KMS-11 (cell line): Measurements from ENCODE around the gene MAN2A2.
A peak's percentile ranks its signal among the peaks of the same experiment; 100 is the strongest.
"Not testable (repeated sequence)": the region's sequence is repeated elsewhere in the genome, so short reads cannot be mapped to it uniquely, and the experiment has no call there.

Source experiments
- H2AFZ ChIP-seq: fragments of 200-600 bp; sonication (generic); 2 replicates; pipeline ENCODE4 v1.6.1; 2016; ENCODE audit warnings: antibody characterized with exemption, mixed run types, low read depth
- H3K27ac ChIP-seq: fragments of 200-600 bp; sonication (generic); 2 replicates; pipeline ENCODE4 v1.6.1; 2016; ENCODE audit warnings: mild to moderate bottlenecking, mixed run types
- H3K27me3 ChIP-seq: fragments of 200-600 bp; sonication (generic); 2 replicates; pipeline ENCODE4 v1.6.1; 2017; ENCODE audit warnings: mild to moderate bottlenecking, low read depth, mixed run types, moderate library complexity; ENCODE audit not compliant: insufficient read depth
- H3K36me3 ChIP-seq: fragments of 200-600 bp; sonication (generic); 2 replicates; pipeline ENCODE4 v1.6.1; 2017; ENCODE audit warnings: mild to moderate bottlenecking, mixed run types; ENCODE audit not compliant: insufficient read depth
- H3K4me1 ChIP-seq: fragments of 200-600 bp; sonication (generic); 2 replicates; pipeline ENCODE4 v1.6.1; 2016; ENCODE audit warnings: mild to moderate bottlenecking, low read depth, mixed run types; ENCODE audit not compliant: poor library complexity, severe bottlenecking
- H3K4me2 ChIP-seq: fragments of 200-600 bp; sonication (generic); 2 replicates; pipeline ENCODE4 v1.7.0; 2016; ENCODE audit warnings: mild to moderate bottlenecking, mixed run types
- H3K4me3 ChIP-seq: fragments of 200-600 bp; sonication (generic); IDR thresholded peaks from 2 replicates; pipeline ENCODE4 v1.6.1; 2017; ENCODE audit warnings: low read depth, low read length, mixed read lengths; ENCODE audit not compliant: insufficient read depth
- H3K79me2 ChIP-seq: fragments of 200-600 bp; sonication (generic); 2 replicates; pipeline ENCODE4 v1.6.1; 2016; ENCODE audit warnings: low read depth, mixed run types; ENCODE audit not compliant: insufficient read depth
- H3K9ac ChIP-seq: fragments of 200-600 bp; sonication (generic); 2 replicates; pipeline ENCODE4 v1.6.1; 2016; ENCODE audit warnings: mild to moderate bottlenecking, mixed run types
- H4K20me1 ChIP-seq: fragments of 200-600 bp; sonication (generic); 2 replicates; pipeline ENCODE4 v1.6.1; 2016; ENCODE audit warnings: mild to moderate bottlenecking, mixed run types; ENCODE audit not compliant: insufficient read depth
- CTCF ChIP-seq: fragments of 200-600 bp; sonication (generic); conservative IDR thresholded peaks from 2 replicates; pipeline ENCODE4 v1.6.1; 2017; ENCODE audit warnings: low read depth, mild to moderate bottlenecking, antibody characterized with exemption, low read length, moderate library complexity, mixed read lengths

The MAN2A2 gene

GRCh38 chr15:90921887-90922286 lies 18.8 kb downstream of the MAN2A2 start:
- Histone ChIP-seq H3K27me3 (no peaks in the 10 kb centered on the region), H3K4me3 (no peak overlapping the region), H3K9ac (no peak overlapping the region), H3K36me3 (no peaks in the 10 kb centered on the region), H3K4me1 (peaks cover 47% of the 10 kb centered on the region), H2AFZ (no peak overlapping the region), H4K20me1 (no peaks in the 10 kb centered on the region), H3K27ac (peak overlapping the region; percentile 67; the same call in 1 of the 2 replicates), H3K79me2 (no peaks in the 10 kb centered on the region), H3K4me2 (peak overlapping the region; percentile 49; the same call in 1 of the 2 replicates)
- no peak for TF ChIP-seq CTCF

- not testable (repeated sequence) for H4K20me1 ChIP-seq, H3K36me3 ChIP-seq, H3K27me3 ChIP-seq, H3K79me2 ChIP-seq, H2AFZ ChIP-seq, H3K4me3 ChIP-seq
- H3K9ac ChIP-seq = peak overlapping the region; percentile 11; the same call in 1 of the 2 replicates
- peaks cover 47% of the 10 kb centered on the region for H3K4me1 ChIP-seq
- H3K27ac ChIP-seq = peak overlapping the region; percentile 67
- peak overlapping the region; percentile 49 for H3K4me2 ChIP-seq
Observed at GRCh38 chr15:90922712-90923322, 19.7 kb downstream of the MAN2A2 start.

- TF ChIP-seq CTCF = no peak
- H4K20me1 ChIP-seq = no peaks in the 10 kb centered on the region
- peak overlapping the region; percentile 49 for H3K4me2 ChIP-seq
- H3K4me1 ChIP-seq = peaks cover 50% of the 10 kb centered on the region
- H3K36me3 ChIP-seq = no peaks in the 10 kb centered on the region
- no peaks in the 10 kb centered on the region for H3K27me3 ChIP-seq
- no peaks in the 10 kb centered on the region for H3K79me2 ChIP-seq
- H3K4me3 ChIP-seq = no peak overlapping the region
- H3K27ac ChIP-seq = peak overlapping the region; percentile 67
- peak overlapping the region; percentile 35; the same call in 1 of the 2 replicates for H2AFZ ChIP-seq
- H3K9ac ChIP-seq = peak overlapping the region; percentile 23; the same call in 1 of the 2 replicates
Observed at GRCh38 chr15:90924375-90924774, 21.3 kb downstream of the MAN2A2 start.

GRCh38 chr15:90926766-90927165 lies 23.7 kb downstream of the MAN2A2 start:
- not testable (repeated sequence) for H4K20me1 ChIP-seq, H3K79me2 ChIP-seq, H3K27me3 ChIP-seq, H3K9ac ChIP-seq, H3K4me3 ChIP-seq, H3K4me2 ChIP-seq, H3K27ac ChIP-seq, H3K36me3 ChIP-seq, H2AFZ ChIP-seq
- peaks cover 57% of the 10 kb centered on the region for H3K4me1 ChIP-seq

GRCh38 chr15:90928106-90928505 lies 25.0 kb downstream of the MAN2A2 start:
- H3K36me3 ChIP-seq, H4K20me1 ChIP-seq, H3K79me2 ChIP-seq, H3K27me3 ChIP-seq, H2AFZ ChIP-seq, H3K4me2 ChIP-seq, H3K9ac ChIP-seq, H3K27ac ChIP-seq, H3K4me3 ChIP-seq: not testable (repeated sequence)
- H3K4me1 ChIP-seq = peaks cover 50% of the 10 kb centered on the region
